A549 (cell line): ENCODE results near the gene ANTXR1. TPM values are rescaled to one million over a fixed set of nuclear protein-coding genes. Genes with fewer than 3 reads are reported as not detected.

Experiments
- ATAC-seq, 2 experiments: fragments of 200-7000 bp in 1 of 2; fragments of >200 bp in 1 of 2; cut with Nextera tagmentation in 1 of 2; cut with Tn5 transposase in 1 of 2; 3 replicates each; pipeline versions ENCODE4 v1.8.0 to v1.9.1; 2018 to 2020; ENCODE audit warnings: mild to moderate bottlenecking in 1 of 2, moderate library complexity in 1 of 2
- CTCF ChIA-PET: fragments of 300-600 bp; sonication (Branson Sonifier 250); formaldehyde crosslinking; extraction: SDS; loops from one replicate; lab custom pipeline; 2021; ENCODE audit warnings: antibody characterized with exemption, inconsistent platforms; lab: Yijun Ruan, JAX
- POLR2A ChIA-PET: fragments of 350-600 bp; formaldehyde crosslinking; extraction: SDS; loops from one replicate; lab custom pipeline; 2021; ENCODE audit warnings: antibody characterized with exemption, inconsistent platforms; lab: Yijun Ruan, JAX
- DNase-seq, 2 experiments: peaks; one replicate each; pipeline versions ENCODE4 v3.0.0 to v3.0.0-alpha.2; 2011 to 2016; ENCODE audit warnings: low read depth in 1 of 2, low spot score in 1 of 2
- FAIRE-seq: peaks from 2 replicates; lab custom pipeline; 2011; peaks lifted over from hg19 to GRCh38; lab: Jason Lieb, UNC
- H3K27ac ChIP-seq, 2 experiments: fragments of >200 bp; sonication (Bioruptor Twin); formaldehyde crosslinking; 3 replicates each; pipeline ENCODE4 v1.5.1; 2016 to 2017
- H3K4me1 ChIP-seq: fragments of >200 bp; sonication (Bioruptor Twin); formaldehyde crosslinking; 3 replicates; pipeline ENCODE4 v1.6.1; 2016
- H3K4me2 ChIP-seq: fragments of >200 bp; sonication (Bioruptor Twin); formaldehyde crosslinking; 3 replicates; pipeline ENCODE4 v1.6.1; 2016
- H3K4me3 ChIP-seq: fragments of >200 bp; sonication (Bioruptor Twin); formaldehyde crosslinking; 3 replicates; pipeline ENCODE4 v1.5.1; 2016
- H3K9me3 ChIP-seq: fragments of >200 bp; sonication (Bioruptor Twin); formaldehyde crosslinking; 3 replicates; pipeline ENCODE4 v1.6.1; 2016
- CEBPB ChIP-seq, 2 experiments: fragments of >200 bp in 1 of 2; sonication (Bioruptor Twin) in 1 of 2; formaldehyde crosslinking in 1 of 2; IDR thresholded peaks; 2 replicates each; pipeline ENCODE4 v1.6.1; 2012 to 2016
- CHD2 ChIP-seq: fragments of 150-350 bp; IDR thresholded peaks from 2 replicates; pipeline ENCODE4 v1.6.1; 2014; ENCODE audit warnings: low read length; ENCODE audit not compliant: partially characterized antibody
- CTCF ChIP-seq: fragments of >200 bp; sonication (Bioruptor Twin); formaldehyde crosslinking; IDR thresholded peaks from 3 replicates; pipeline ENCODE4 v1.5.1; 2016
- FOXS1 ChIP-seq: fragments of 250-450 bp; sonication (Bioruptor Pico); IDR thresholded peaks from 2 replicates; pipeline ENCODE4 v1.5.0; 2020; ENCODE audit warnings: mild to moderate bottlenecking, moderate library complexity
- HEYL ChIP-seq: fragments of 250-450 bp; sonication (Bioruptor Pico); IDR thresholded peaks from 2 replicates; pipeline ENCODE4 v1.8.0; 2021; ENCODE audit warnings: mild to moderate bottlenecking, moderate library complexity
- HOXA7 ChIP-seq: fragments of 250-450 bp; sonication (Bioruptor Pico); IDR thresholded peaks from 2 replicates; pipeline ENCODE4 v1.5.0; 2020; ENCODE audit warnings: mild to moderate bottlenecking, moderate library complexity
- HOXB5 ChIP-seq: fragments of 250-450 bp; sonication (Bioruptor Pico); IDR thresholded peaks from 2 replicates; pipeline ENCODE4 v1.5.0; 2020; ENCODE audit warnings: mild to moderate bottlenecking, moderate library complexity
- NFE2L2 ChIP-seq: fragments of 150-350 bp; conservative IDR thresholded peaks from 2 replicates; pipeline ENCODE4 v1.6.1; 2014; ENCODE audit warnings: low read length
- NPAS2 ChIP-seq: fragments of 250-450 bp; sonication (Bioruptor Pico); IDR thresholded peaks from 2 replicates; pipeline ENCODE4 v1.8.0; 2022; ENCODE audit warnings: mild to moderate bottlenecking, moderate library complexity, borderline replicate concordance
- POLR2A ChIP-seq: IDR thresholded peaks from 2 replicates; pipeline ENCODE4 v1.6.1; 2012; ENCODE audit warnings: mild to moderate bottlenecking, low read length
- POLR2AphosphoS2 ChIP-seq: conservative IDR thresholded peaks from 2 replicates; pipeline ENCODE4 v1.6.1; 2012; ENCODE audit warnings: low read length, improper control_type of control experiment, inconsistent platforms
- RAD21 ChIP-seq, 2 experiments: fragments of >200 bp in 1 of 2; sonication (Bioruptor Twin) in 1 of 2; formaldehyde crosslinking in 1 of 2; IDR thresholded peaks in 1 of 2; conservative IDR thresholded peaks in 1 of 2; 2 replicates in 1 of 2; 3 replicates in 1 of 2; pipeline ENCODE4 v1.6.1; 2012 to 2018; ENCODE audit warnings: inconsistent platforms in 1 of 2
- RARB ChIP-seq: fragments of 250-450 bp; sonication (Bioruptor Pico); IDR thresholded peaks from 2 replicates; pipeline ENCODE4 v1.8.0; 2021; ENCODE audit warnings: mild to moderate bottlenecking, moderate library complexity
- RCOR1 ChIP-seq: fragments of 150-350 bp; IDR thresholded peaks from 2 replicates; pipeline ENCODE4 v1.6.1; 2014; ENCODE audit warnings: antibody characterized with exemption, low read length, low read depth
- RFX5 ChIP-seq: fragments of 450-650 bp; IDR thresholded peaks from 2 replicates; pipeline ENCODE4 v1.7.1; 2014; ENCODE audit warnings: antibody characterized with exemption, mild to moderate bottlenecking, moderate library complexity
- RNF2 ChIP-seq: fragments of 200-600 bp; sonication (generic); IDR thresholded peaks from 2 replicates; pipeline ENCODE4 v1.6.1; 2016; ENCODE audit warnings: low read depth, mild to moderate bottlenecking, antibody characterized with exemption, moderate library complexity, borderline replicate concordance
- TP53 ChIP-seq: fragments of 250-450 bp; sonication (Bioruptor Pico); IDR thresholded peaks from 2 replicates; pipeline ENCODE4 v1.5.0; 2021; ENCODE audit warnings: mild to moderate bottlenecking, moderate library complexity
- ZNF302 ChIP-seq: fragments of 250-450 bp; sonication (Bioruptor Pico); IDR thresholded peaks from 2 replicates; pipeline ENCODE4 v1.9.0; 2021; ENCODE audit warnings: inconsistent platforms, mild to moderate bottlenecking, moderate library complexity
- ZSCAN20 ChIP-seq: fragments of 250-450 bp; sonication (Bioruptor Pico); IDR thresholded peaks from 2 replicates; pipeline ENCODE4 v1.8.0; 2022; ENCODE audit warnings: mild to moderate bottlenecking, moderate library complexity
- WGBS: methylation state at CpG from one replicate; pipeline ENCODE4 v1.1.6; 2017; ENCODE audit errors: missing lambda C conversion rate; 5-methylcytosine and 5-hydroxymethylcytosine counted together
- polyA plus RNA-seq, 4 experiments: library from polyadenylated mRNA; depleted of rRNA in 3 of 4; stranded (reverse); fragments of >200 nt; fragmentation: RNase III in 1 of 4; extraction: RNeasy Plus Mini Kit Qiagen cat#74134 plus additional on column Dnase treatment in 1 of 4; gene quantifications; 2 replicates in 3 of 4; 3 replicates in 1 of 4; pipeline ENCODE4 v1.2.3, GENCODE V29; 2011 to 2017
- TF ChIP-seq, protein P1 (sequence below): fragments of 250-450 bp; sonication (Bioruptor Pico); IDR thresholded peaks from 2 replicates; pipeline ENCODE4 v1.5.0; 2021; ENCODE audit warnings: mild to moderate bottlenecking, moderate library complexity, borderline replicate concordance
- TF ChIP-seq, protein P2 (sequence below): fragments of 450-650 bp; IDR thresholded peaks from 2 replicates; pipeline ENCODE4 v1.6.1; 2014; ENCODE audit warnings: antibody characterized with exemption
- TF ChIP-seq, protein P3 (sequence below): IDR thresholded peaks from 2 replicates; pipeline ENCODE4 v1.6.1; 2012
- TF ChIP-seq, protein P4 (sequence below): IDR thresholded peaks from 2 replicates; pipeline ENCODE4 v1.6.1; 2012

Gene ANTXR1
- polyA plus RNA-seq, 2 of the 4 experiments (the other 2 are of a cell fraction): 161 to 194 TPM

DNA sequence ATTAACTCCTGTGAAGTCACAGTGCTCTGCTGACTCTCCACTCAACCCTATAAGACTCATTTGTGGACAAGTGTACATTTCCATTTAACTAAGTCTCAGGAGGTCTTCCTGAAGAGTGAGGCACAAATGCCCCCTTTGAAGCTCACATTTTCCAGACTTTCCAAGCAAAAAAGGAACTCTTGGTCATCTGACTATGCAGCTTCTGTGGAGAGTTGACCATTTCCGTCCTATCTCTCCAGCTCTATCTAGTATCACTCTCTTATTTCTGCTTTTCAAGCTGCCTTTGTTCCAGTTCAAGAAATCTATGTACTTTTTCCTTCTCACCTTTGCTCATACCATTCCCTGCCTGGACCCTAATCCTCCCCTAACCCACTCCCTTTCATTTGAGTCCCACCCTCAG lies 77.0 kb downstream of the ANTXR1 start:
- ChIA-PET CTCF (no interaction called here), POLR2A (no interaction called here)
- TF ChIP-seq HOXB5 (CRISPR knock-in tag) (no peak), POLR2AphosphoS2 (no peak), CHD2 (no peak), NFE2L2 (no peak), CEBPB (IDR thresholded peaks at IDR 0.05) (no peak), HOXA7 (CRISPR knock-in tag) (no peak), RNF2 (no peak), FOXS1 (CRISPR knock-in tag) (no peak), CTCF (no peak), HEYL (CRISPR knock-in tag) (no peak), ZNF302 (CRISPR knock-in tag) (no peak), TP53 (CRISPR knock-in tag) (no peak)
- TF ChIP-seq, protein P1, sequence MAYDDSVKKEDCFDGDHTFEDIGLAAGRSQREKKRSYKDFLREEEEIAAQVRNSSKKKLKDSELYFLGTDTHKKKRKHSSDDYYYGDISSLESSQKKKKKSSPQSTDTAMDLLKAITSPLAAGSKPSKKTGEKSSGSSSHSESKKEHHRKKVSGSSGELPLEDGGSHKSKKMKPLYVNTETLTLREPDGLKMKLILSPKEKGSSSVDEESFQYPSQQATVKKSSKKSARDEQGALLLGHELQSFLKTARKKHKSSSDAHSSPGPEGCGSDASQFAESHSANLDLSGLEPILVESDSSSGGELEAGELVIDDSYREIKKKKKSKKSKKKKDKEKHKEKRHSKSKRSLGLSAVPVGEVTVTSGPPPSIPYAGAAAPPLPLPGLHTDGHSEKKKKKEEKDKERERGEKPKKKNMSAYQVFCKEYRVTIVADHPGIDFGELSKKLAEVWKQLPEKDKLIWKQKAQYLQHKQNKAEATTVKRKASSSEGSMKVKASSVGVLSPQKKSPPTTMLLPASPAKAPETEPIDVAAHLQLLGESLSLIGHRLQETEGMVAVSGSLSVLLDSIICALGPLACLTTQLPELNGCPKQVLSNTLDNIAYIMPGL (CRISPR knock-in tag): no peak
- FAIRE-seq: no peak
- Histone ChIP-seq H3K27ac (peak overlapping the region in 1 of 2 experiments; percentile 24; a peak in 2 of 6 replicates), H3K4me3 (no peak overlapping the region), H3K9me3 (no peaks in the 10 kb centered on the region), H3K4me1 (peaks cover 56% of the 10 kb centered on the region), H3K4me2 (0 out of 3 replicates have a peak overlapping the region, but pooled peaks have one; percentile 25)
- no peak for DNase-seq
- ATAC-seq: no peak
- 97% methylated on average over 1 of the region's 1 CpG for WGBS

GRCh38 chr2:69090820-69091219 lies 77.8 kb downstream of the ANTXR1 start:
- POLR2A ChIA-PET: no interaction called here
- no peak overlapping the region for H3K4me3 ChIP-seq
- ATAC-seq: no peak
- DNase-seq: no peak
- H3K9me3 ChIP-seq: no peaks in the 10 kb centered on the region
- no peak overlapping the region for H3K27ac ChIP-seq
- 90% methylated on average over 6 of the region's 6 CpGs for WGBS
- H3K4me1 ChIP-seq: peaks cover 55% of the 10 kb centered on the region
- TF ChIP-seq RAD21 (conservative IDR thresholded peaks at IDR 0.05 in 1 of 2, IDR thresholded peaks at IDR 0.05 in 1 of 2) (no peak), ZSCAN20 (CRISPR knock-in tag) (no peak), RARB (CRISPR knock-in tag) (no peak), POLR2A (no peak), NPAS2 (CRISPR knock-in tag) (no peak), RFX5 (no peak), RCOR1 (no peak)
- TF ChIP-seq, protein P2, sequence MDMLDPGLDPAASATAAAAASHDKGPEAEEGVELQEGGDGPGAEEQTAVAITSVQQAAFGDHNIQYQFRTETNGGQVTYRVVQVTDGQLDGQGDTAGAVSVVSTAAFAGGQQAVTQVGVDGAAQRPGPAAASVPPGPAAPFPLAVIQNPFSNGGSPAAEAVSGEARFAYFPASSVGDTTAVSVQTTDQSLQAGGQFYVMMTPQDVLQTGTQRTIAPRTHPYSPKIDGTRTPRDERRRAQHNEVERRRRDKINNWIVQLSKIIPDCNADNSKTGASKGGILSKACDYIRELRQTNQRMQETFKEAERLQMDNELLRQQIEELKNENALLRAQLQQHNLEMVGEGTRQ: no peak
- TF ChIP-seq, protein P3, sequence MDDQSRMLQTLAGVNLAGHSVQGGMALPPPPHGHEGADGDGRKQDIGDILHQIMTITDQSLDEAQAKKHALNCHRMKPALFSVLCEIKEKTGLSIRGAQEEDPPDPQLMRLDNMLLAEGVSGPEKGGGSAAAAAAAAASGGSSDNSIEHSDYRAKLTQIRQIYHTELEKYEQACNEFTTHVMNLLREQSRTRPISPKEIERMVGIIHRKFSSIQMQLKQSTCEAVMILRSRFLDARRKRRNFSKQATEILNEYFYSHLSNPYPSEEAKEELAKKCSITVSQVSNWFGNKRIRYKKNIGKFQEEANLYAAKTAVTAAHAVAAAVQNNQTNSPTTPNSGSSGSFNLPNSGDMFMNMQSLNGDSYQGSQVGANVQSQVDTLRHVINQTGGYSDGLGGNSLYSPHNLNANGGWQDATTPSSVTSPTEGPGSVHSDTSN: no peak
- TF ChIP-seq, protein P4, sequence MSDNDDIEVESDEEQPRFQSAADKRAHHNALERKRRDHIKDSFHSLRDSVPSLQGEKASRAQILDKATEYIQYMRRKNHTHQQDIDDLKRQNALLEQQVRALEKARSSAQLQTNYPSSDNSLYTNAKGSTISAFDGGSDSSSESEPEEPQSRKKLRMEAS: no peak
- CTCF ChIA-PET: interaction anchor here (0.7 kb wide), 1 partner anchor 338 kb away, joined by 3 read pairs; no protein-coding TSS in a partner anchor
- H3K4me2 ChIP-seq: no peak overlapping the region
- FAIRE-seq: no peak
